HL-60/S4 treated with phorbol 12-myristate 13-acetate at 8.2 ng/mL for 4 days and 3 days (cell line): ENCODE measurements around the gene THTPA.
"Not testable (repeated sequence)": the region's sequence is repeated elsewhere in the genome, so short reads cannot be mapped to it uniquely, and the experiment has no call there.

Experiments used
- in situ Hi-C: fragments of 300-500 bp; cut with MboI; formaldehyde crosslinking; loops from 2 replicates; pipeline ENCODE4 v1.15.0; 2022; ENCODE audit warnings: low sequenced_read_pairs

The THTPA gene

GRCh38 chr14:23609001-23609400 is 52.9 kb downstream of the THTPA start:
- in situ Hi-C loops, result no loop called here

GRCh38 chr14:23609411-23610089 is 53.5 kb downstream of the THTPA start:
- in situ Hi-C loops, result not testable (repeated sequence)
